ENCODE results near the gene NRG3.
"Not testable (repeated sequence)": the region's sequence is repeated elsewhere in the genome, so short reads cannot be mapped to it uniquely, and the experiment has no call there.

Gene NRG3

GRCh38 chr10:82319562-82319961 is 444.6 kb downstream of the NRG3 start:
- TF ChIP-seq, protein P1, sequence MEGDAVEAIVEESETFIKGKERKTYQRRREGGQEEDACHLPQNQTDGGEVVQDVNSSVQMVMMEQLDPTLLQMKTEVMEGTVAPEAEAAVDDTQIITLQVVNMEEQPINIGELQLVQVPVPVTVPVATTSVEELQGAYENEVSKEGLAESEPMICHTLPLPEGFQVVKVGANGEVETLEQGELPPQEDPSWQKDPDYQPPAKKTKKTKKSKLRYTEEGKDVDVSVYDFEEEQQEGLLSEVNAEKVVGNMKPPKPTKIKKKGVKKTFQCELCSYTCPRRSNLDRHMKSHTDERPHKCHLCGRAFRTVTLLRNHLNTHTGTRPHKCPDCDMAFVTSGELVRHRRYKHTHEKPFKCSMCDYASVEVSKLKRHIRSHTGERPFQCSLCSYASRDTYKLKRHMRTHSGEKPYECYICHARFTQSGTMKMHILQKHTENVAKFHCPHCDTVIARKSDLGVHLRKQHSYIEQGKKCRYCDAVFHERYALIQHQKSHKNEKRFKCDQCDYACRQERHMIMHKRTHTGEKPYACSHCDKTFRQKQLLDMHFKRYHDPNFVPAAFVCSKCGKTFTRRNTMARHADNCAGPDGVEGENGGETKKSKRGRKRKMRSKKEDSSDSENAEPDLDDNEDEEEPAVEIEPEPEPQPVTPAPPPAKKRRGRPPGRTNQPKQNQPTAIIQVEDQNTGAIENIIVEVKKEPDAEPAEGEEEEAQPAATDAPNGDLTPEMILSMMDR (IDR thresholded peaks at IDR 0.05): no peak
- intact Hi-C loops (cut with DNase I; ENCODE audit: low total_unique reads): no loop called here
- Histone ChIP-seq H3K4me3 (no peak overlapping the region), H3K36me3 (no peaks in the 10 kb centered on the region), H3K9me3 (no peaks in the 10 kb centered on the region), H3K27me3 (no peaks in the 10 kb centered on the region), H3K4me1 (no peaks in the 10 kb centered on the region), H3K27ac (no peak overlapping the region)
- DNase-seq: no peak

DNA sequence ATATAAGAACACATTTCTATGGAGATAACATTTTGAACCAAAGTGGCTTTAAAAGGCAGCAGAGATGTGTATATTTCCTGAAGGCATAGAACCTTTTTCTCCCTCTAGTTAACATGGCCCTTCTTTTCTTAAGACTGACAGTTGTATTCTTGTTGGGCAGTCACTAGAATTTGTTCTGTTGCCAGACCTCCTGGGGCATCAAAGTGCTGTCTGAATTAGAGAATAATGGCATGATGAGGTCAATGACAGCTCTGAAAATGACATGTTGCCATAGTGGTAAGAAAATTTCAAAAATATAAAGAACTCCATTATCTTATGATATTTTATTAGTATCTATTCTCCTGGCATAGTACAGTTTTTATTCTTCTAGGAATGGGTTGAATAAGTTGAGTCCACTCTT is 446.7 kb downstream of the NRG3 start:
- H3K4me1 ChIP-seq: no peaks in the 10 kb centered on the region
- H3K27ac ChIP-seq: no peak overlapping the region
- H3K9me3 ChIP-seq: no peaks in the 10 kb centered on the region
- H3K4me3 ChIP-seq: no peak overlapping the region
- intact Hi-C loops (cut with DNase I; ENCODE audit: low total_unique reads): no loop called here
- no peaks in the 10 kb centered on the region for H3K27me3 ChIP-seq
- H3K36me3 ChIP-seq: no peaks in the 10 kb centered on the region
- no peak for DNase-seq
- TF ChIP-seq, protein P1 (IDR thresholded peaks at IDR 0.05): no peak

- Histone ChIP-seq H3K36me3 (no peaks in the 10 kb centered on the region), H3K27me3 (no peaks in the 10 kb centered on the region), H3K27ac (no peak overlapping the region), H3K4me1 (no peaks in the 10 kb centered on the region), H3K9me3 (no peaks in the 10 kb centered on the region), H3K4me3 (no peak overlapping the region)
- no peak for DNase-seq
- TF ChIP-seq, protein P1 (IDR thresholded peaks at IDR 0.05): no peak
- intact Hi-C loops (cut with DNase I; ENCODE audit: low total_unique reads): no loop called here
These were observed 456.7 kb downstream of the NRG3 start for GRCh38 chr10:82331716-82332115.

DNA sequence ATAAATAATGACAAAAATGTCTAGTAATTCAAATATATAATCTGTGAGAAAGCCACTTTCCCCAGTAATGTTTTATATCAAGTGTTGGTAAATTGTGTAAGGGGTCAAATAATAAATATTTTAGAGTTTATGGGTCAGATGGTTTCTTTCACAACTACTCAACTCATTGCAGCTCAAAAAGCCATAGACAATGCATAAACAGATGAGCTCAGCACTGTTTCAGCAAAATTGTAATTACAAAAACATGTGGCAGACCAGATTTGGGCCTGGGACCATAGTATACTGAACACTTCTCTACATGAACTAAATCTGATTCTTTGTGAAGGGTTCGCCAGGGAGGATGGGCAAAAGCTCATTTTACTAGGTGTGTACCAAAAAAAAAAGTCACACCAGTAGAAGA is 460.8 kb downstream of the NRG3 start:
- H3K36me3 ChIP-seq: no peaks in the 10 kb centered on the region
- DNase-seq: no peak
- no peaks in the 10 kb centered on the region for H3K4me1 ChIP-seq
- no peaks in the 10 kb centered on the region for H3K9me3 ChIP-seq
- TF ChIP-seq, protein P1 (IDR thresholded peaks at IDR 0.05): no peak
- H3K4me3 ChIP-seq: no peak overlapping the region
- no peak overlapping the region for H3K27ac ChIP-seq
- intact Hi-C loops (cut with DNase I; ENCODE audit: low total_unique reads): no loop called here
- H3K27me3 ChIP-seq: no peaks in the 10 kb centered on the region

DNA sequence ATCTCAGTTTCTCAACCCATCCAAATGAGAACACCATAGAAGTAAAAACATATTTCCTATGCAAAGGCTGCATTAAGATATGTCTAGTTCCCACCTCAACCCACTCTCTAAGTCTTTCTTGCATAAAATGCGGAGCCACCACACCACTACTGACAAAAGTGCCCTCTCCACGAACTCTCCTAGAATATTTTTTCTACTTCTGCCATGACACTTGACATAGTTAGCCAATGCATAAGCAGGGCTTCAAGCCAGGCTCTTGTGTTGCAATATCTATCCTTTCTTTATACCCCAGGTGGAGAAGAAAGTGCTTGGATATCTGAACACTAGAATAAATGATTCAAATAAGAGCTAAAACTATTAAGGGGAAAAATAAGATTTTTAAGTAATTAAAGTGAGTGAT is 465.2 kb downstream of the NRG3 start:
- TF ChIP-seq, protein P1 (IDR thresholded peaks at IDR 0.05): no peak
- Histone ChIP-seq H3K27ac (no peak overlapping the region), H3K4me1 (no peaks in the 10 kb centered on the region), H3K27me3 (no peaks in the 10 kb centered on the region), H3K4me3 (no peak overlapping the region), H3K9me3 (no peaks in the 10 kb centered on the region), H3K36me3 (no peaks in the 10 kb centered on the region)
- intact Hi-C loops (cut with DNase I; ENCODE audit: low total_unique reads): no loop called here
- DNase-seq: no peak

DNA sequence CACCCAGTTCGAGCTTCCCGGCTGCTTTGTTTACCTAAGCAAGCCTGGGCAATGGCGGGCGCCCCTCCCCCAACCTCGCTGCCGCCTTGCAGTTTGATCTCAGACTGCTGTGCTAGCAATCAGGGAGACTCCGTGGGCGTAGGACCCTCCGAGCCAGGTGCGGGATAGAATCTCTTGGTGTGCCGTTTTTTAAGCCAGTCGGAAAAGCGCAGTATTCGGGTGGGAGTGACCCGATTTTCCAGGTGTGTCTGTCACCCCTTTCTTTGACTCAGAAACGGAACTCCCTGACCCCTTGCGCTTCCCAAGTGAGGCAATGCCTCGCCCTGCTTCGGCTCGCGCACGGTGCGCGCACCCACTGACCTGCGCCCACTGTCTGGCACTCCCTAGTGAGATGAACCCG is 474.6 kb downstream of the NRG3 start:
- H3K9me3 ChIP-seq; intact Hi-C loops (cut with DNase I; ENCODE audit: low total_unique reads); H3K4me1 ChIP-seq; H3K27me3 ChIP-seq; H3K27ac ChIP-seq; DNase-seq; H3K36me3 ChIP-seq; H3K4me3 ChIP-seq: not testable (repeated sequence)

All from tibial artery (tissue), 4 donors.